ENCODE data around the gene PRKCA.
A peak's percentile ranks its signal among the peaks of the same experiment; 100 is the strongest.

PRKCA gene

DNA sequence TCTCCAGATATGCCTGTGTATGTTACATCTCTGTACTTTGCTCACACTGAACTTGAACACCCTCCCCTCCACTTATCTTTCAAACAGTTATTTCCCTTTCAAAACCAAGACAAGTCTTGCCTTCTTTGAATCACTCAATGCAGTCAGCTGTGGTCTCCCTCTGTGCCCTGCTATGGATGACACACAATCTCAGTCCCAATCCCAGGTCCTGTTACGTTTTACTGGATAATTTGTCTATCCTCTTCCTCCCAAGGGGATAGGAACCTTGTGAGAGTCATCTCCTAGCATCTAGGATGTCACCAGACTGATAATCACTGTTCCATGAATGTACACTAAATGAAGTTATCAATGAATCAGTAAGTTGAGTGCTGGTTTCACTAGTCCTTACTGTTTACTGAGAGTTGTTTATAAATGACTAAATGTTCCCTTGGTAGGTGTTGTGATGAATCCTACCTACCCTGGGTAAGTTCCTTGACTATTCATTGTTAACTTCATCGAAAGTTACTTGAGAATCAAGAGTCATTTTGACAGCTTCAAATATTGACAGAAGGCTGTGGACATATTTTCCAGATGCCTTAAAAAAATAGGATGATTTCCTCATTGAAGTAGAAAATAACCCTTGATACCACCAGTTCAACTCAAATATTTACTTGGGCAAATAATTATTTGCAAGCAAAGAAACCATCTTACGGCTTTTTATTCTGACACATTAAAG, 244.9 kb downstream of the PRKCA start:
- TF ChIP-seq TAF1 (IDR thresholded peaks at IDR 0.05; ENCODE audit: borderline replicate concordance, insufficient read depth, low read length) (no peak), FOXP2 (optimal IDR thresholded peaks at IDR 0.05; ENCODE audit: borderline replicate concordance, extremely low read depth, extremely low read length, insufficient read depth) (no peak), SIN3A (IDR thresholded peaks at IDR 0.05; ENCODE audit: borderline replicate concordance, insufficient read depth, low read length) (0 out of 2 replicates have a peak, but pooled peaks have one; percentile 20), POLR2AphosphoS5 (IDR thresholded peaks at IDR 0.05; ENCODE audit: low read depth, low read length) (no peak)
- TF ChIP-seq, protein P1, sequence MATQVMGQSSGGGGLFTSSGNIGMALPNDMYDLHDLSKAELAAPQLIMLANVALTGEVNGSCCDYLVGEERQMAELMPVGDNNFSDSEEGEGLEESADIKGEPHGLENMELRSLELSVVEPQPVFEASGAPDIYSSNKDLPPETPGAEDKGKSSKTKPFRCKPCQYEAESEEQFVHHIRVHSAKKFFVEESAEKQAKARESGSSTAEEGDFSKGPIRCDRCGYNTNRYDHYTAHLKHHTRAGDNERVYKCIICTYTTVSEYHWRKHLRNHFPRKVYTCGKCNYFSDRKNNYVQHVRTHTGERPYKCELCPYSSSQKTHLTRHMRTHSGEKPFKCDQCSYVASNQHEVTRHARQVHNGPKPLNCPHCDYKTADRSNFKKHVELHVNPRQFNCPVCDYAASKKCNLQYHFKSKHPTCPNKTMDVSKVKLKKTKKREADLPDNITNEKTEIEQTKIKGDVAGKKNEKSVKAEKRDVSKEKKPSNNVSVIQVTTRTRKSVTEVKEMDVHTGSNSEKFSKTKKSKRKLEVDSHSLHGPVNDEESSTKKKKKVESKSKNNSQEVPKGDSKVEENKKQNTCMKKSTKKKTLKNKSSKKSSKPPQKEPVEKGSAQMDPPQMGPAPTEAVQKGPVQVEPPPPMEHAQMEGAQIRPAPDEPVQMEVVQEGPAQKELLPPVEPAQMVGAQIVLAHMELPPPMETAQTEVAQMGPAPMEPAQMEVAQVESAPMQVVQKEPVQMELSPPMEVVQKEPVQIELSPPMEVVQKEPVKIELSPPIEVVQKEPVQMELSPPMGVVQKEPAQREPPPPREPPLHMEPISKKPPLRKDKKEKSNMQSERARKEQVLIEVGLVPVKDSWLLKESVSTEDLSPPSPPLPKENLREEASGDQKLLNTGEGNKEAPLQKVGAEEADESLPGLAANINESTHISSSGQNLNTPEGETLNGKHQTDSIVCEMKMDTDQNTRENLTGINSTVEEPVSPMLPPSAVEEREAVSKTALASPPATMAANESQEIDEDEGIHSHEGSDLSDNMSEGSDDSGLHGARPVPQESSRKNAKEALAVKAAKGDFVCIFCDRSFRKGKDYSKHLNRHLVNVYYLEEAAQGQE (IDR thresholded peaks at IDR 0.05; ENCODE audit: insufficient read depth in 1 of 2, low read depth in 2 of 2, low read length in 2 of 2) = no peak

DNA sequence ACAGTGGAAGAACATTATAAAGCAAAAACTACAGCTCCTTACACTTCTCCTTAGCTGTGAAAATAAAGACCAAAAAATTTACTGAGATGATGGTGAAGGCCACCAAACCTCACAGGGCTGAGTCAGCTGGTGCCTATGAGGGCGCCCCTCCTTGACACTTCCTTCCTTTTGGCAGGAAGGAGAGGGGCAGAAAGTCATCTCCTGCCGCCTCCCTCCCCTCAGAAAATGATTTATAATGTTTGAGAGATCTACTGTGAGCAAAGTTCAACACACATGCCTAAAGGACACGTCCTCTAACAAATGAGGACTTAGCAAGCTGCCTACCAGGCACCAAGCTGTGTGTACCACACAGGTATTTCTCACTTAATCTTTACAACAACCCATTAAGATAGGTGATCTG, 245.7 kb downstream of the PRKCA start:
- no peak for TF ChIP-seq POLR2AphosphoS5 (IDR thresholded peaks at IDR 0.05; ENCODE audit: low read depth, low read length)
- TF ChIP-seq SIN3A (IDR thresholded peaks at IDR 0.05; ENCODE audit: borderline replicate concordance, insufficient read depth, low read length) = no peak
- TF ChIP-seq, protein P1 (IDR thresholded peaks at IDR 0.05; ENCODE audit: insufficient read depth in 1 of 2, low read depth in 2 of 2, low read length in 2 of 2) = no peak
- TF ChIP-seq TAF1 (IDR thresholded peaks at IDR 0.05; ENCODE audit: borderline replicate concordance, insufficient read depth, low read length) = no peak
- no peak for TF ChIP-seq FOXP2 (optimal IDR thresholded peaks at IDR 0.05; ENCODE audit: borderline replicate concordance, extremely low read depth, extremely low read length, insufficient read depth)

- no peak for TF ChIP-seq TAF1 (IDR thresholded peaks at IDR 0.05; ENCODE audit: borderline replicate concordance, insufficient read depth, low read length)
- TF ChIP-seq SIN3A (IDR thresholded peaks at IDR 0.05; ENCODE audit: borderline replicate concordance, insufficient read depth, low read length) = no peak
- TF ChIP-seq, protein P1 (IDR thresholded peaks at IDR 0.05; ENCODE audit: insufficient read depth in 1 of 2, low read depth in 2 of 2, low read length in 2 of 2) = no peak
- TF ChIP-seq FOXP2 (optimal IDR thresholded peaks at IDR 0.05; ENCODE audit: borderline replicate concordance, extremely low read depth, extremely low read length, insufficient read depth) = no peak
- no peak for TF ChIP-seq POLR2AphosphoS5 (IDR thresholded peaks at IDR 0.05; ENCODE audit: low read depth, low read length)
These were observed 246.4 kb downstream of the PRKCA start for GRCh38 chr17:66548659-66549310.

GRCh38 chr17:66549311-66549704, 246.9 kb downstream of the PRKCA start:
- TF ChIP-seq POLR2AphosphoS5 (IDR thresholded peaks at IDR 0.05; ENCODE audit: low read depth, low read length) = no peak
- TF ChIP-seq TAF1 (IDR thresholded peaks at IDR 0.05; ENCODE audit: borderline replicate concordance, insufficient read depth, low read length) = no peak
- TF ChIP-seq, protein P1 (IDR thresholded peaks at IDR 0.05; ENCODE audit: insufficient read depth in 1 of 2, low read depth in 2 of 2, low read length in 2 of 2) = no peak
- TF ChIP-seq FOXP2 (optimal IDR thresholded peaks at IDR 0.05; ENCODE audit: borderline replicate concordance, extremely low read depth, extremely low read length, insufficient read depth) = no peak
- TF ChIP-seq SIN3A (IDR thresholded peaks at IDR 0.05; ENCODE audit: borderline replicate concordance, insufficient read depth, low read length) = no peak
